ENCODE measurements around the gene SORCS3. TPM values are rescaled to one million over a fixed set of nuclear protein-coding genes. Genes with fewer than 3 reads are reported as not detected.
"Not testable (repeated sequence)": the region's sequence is repeated elsewhere in the genome, so short reads cannot be mapped to it uniquely, and the experiment has no call there.

The SORCS3 gene
- total and polyA plus RNA-seq, 4 donors = 0.93 TPM; not detected in 3

DNA sequence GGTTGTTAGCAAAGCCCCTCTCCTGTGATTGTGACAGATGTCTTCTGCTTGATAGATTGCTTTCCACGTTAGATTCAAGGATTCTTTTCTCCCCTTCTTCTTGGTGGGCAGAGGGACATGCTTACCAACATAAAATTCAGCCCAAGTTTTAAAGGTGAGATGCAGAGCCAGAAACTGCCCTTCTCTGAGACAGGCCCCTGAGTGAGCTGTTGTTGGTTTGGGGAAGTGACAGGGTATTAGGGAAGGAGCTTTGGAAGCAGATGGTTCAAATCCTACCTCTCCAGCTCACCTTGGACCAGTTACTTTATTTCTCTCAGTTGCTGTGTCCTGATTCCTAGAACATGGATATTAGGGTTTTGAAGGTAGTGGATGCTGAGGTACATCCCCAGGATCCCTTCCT lies 53.0 kb downstream of the SORCS3 start:
- H3K4me3 ChIP-seq (ENCODE audit: low read depth in 1 of 3, low read length in 3 of 3) = no peak overlapping the region
- TF ChIP-seq TAF1 (conservative IDR thresholded peaks at IDR 0.05) (no peak), YY1 (IDR thresholded peaks at IDR 0.05) (no peak), HNF4A (conservative IDR thresholded peaks at IDR 0.05) (no peak), FOXA2 (IDR thresholded peaks at IDR 0.05) (no peak), HNF4G (IDR thresholded peaks at IDR 0.05) (no peak), FOXA1 (IDR thresholded peaks at IDR 0.05) (no peak)
- TF ChIP-seq, protein P1, sequence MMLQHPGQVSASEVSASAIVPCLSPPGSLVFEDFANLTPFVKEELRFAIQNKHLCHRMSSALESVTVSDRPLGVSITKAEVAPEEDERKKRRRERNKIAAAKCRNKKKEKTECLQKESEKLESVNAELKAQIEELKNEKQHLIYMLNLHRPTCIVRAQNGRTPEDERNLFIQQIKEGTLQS (IDR thresholded peaks at IDR 0.05) = no peak
- TF ChIP-seq, protein P2, sequence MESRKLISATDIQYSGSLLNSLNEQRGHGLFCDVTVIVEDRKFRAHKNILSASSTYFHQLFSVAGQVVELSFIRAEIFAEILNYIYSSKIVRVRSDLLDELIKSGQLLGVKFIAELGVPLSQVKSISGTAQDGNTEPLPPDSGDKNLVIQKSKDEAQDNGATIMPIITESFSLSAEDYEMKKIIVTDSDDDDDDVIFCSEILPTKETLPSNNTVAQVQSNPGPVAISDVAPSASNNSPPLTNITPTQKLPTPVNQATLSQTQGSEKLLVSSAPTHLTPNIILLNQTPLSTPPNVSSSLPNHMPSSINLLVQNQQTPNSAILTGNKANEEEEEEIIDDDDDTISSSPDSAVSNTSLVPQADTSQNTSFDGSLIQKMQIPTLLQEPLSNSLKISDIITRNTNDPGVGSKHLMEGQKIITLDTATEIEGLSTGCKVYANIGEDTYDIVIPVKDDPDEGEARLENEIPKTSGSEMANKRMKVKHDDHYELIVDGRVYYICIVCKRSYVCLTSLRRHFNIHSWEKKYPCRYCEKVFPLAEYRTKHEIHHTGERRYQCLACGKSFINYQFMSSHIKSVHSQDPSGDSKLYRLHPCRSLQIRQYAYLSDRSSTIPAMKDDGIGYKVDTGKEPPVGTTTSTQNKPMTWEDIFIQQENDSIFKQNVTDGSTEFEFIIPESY (IDR thresholded peaks at IDR 0.05) = no peak
- TF ChIP-seq, protein P3, sequence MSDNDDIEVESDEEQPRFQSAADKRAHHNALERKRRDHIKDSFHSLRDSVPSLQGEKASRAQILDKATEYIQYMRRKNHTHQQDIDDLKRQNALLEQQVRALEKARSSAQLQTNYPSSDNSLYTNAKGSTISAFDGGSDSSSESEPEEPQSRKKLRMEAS (IDR thresholded peaks at IDR 0.05) = no peak
- TF ChIP-seq, protein P4, sequence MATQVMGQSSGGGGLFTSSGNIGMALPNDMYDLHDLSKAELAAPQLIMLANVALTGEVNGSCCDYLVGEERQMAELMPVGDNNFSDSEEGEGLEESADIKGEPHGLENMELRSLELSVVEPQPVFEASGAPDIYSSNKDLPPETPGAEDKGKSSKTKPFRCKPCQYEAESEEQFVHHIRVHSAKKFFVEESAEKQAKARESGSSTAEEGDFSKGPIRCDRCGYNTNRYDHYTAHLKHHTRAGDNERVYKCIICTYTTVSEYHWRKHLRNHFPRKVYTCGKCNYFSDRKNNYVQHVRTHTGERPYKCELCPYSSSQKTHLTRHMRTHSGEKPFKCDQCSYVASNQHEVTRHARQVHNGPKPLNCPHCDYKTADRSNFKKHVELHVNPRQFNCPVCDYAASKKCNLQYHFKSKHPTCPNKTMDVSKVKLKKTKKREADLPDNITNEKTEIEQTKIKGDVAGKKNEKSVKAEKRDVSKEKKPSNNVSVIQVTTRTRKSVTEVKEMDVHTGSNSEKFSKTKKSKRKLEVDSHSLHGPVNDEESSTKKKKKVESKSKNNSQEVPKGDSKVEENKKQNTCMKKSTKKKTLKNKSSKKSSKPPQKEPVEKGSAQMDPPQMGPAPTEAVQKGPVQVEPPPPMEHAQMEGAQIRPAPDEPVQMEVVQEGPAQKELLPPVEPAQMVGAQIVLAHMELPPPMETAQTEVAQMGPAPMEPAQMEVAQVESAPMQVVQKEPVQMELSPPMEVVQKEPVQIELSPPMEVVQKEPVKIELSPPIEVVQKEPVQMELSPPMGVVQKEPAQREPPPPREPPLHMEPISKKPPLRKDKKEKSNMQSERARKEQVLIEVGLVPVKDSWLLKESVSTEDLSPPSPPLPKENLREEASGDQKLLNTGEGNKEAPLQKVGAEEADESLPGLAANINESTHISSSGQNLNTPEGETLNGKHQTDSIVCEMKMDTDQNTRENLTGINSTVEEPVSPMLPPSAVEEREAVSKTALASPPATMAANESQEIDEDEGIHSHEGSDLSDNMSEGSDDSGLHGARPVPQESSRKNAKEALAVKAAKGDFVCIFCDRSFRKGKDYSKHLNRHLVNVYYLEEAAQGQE (IDR thresholded peaks at IDR 0.05) = no peak
- H3K4me1 ChIP-seq (ENCODE audit: control insufficient read depth in 4 of 4, insufficient read depth in 4 of 4, low read length in 3 of 4) = no peaks in the 10 kb centered on the region
- no peaks in the 10 kb centered on the region for H3K9me3 ChIP-seq (ENCODE audit: control insufficient read depth in 4 of 4, low read length in 3 of 4)
- H3K9ac ChIP-seq (ENCODE audit: low read depth in 1 of 2, low read length in 2 of 2) = no peak overlapping the region
- 20% methylated on average over 1 of the region's 1 CpG for WGBS
- no peak for DNase-seq (ENCODE audit: low spot score)
- H3K27me3 ChIP-seq (ENCODE audit: control insufficient read depth in 4 of 4, insufficient read depth in 4 of 4, low read length in 3 of 4) = peaks cover 0 to 6% (median 0%) of the 10 kb centered on the region in 4 donors
- no peak overlapping the region for H3K27ac ChIP-seq (ENCODE audit: low read depth in 1 of 2, low read length in 2 of 2)
- H3K36me3 ChIP-seq (ENCODE audit: control insufficient read depth in 4 of 4, insufficient read depth in 3 of 4, low read depth in 1 of 4, low read length in 3 of 4) = no peaks in the 10 kb centered on the region

DNA sequence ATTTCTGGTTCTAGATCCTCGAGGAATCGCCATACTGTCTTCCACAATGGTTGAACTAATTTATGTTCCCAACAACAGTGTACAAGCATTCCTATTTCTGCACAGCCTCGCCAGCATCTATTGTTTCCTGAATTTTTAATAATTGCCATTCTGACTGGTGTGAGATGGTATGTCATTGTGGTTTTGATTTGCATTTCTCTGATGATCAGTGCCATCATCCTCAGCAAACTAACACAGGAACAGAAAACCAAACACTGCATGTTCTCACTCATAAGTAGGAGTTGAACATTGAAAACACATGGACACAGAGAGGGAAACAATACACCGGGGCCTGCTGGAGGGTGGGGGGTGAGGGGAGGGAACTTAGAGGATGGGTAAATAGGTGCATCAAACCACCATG lies 62.2 kb downstream of the SORCS3 start:
- not testable (repeated sequence) for H3K27me3 ChIP-seq (ENCODE audit: control insufficient read depth in 4 of 4, insufficient read depth in 4 of 4, low read length in 3 of 4); H3K9ac ChIP-seq (ENCODE audit: low read depth in 1 of 2, low read length in 2 of 2); H3K4me1 ChIP-seq (ENCODE audit: control insufficient read depth in 4 of 4, insufficient read depth in 4 of 4, low read length in 3 of 4); H3K9me3 ChIP-seq (ENCODE audit: control insufficient read depth in 4 of 4, low read length in 3 of 4); H3K27ac ChIP-seq (ENCODE audit: low read depth in 1 of 2, low read length in 2 of 2); DNase-seq (ENCODE audit: low spot score); H3K4me3 ChIP-seq (ENCODE audit: low read depth in 1 of 3, low read length in 3 of 3); H3K36me3 ChIP-seq (ENCODE audit: control insufficient read depth in 4 of 4, insufficient read depth in 3 of 4, low read depth in 1 of 4, low read length in 3 of 4)
- 88% methylated on average over 4 of the region's 4 CpGs for WGBS

DNA sequence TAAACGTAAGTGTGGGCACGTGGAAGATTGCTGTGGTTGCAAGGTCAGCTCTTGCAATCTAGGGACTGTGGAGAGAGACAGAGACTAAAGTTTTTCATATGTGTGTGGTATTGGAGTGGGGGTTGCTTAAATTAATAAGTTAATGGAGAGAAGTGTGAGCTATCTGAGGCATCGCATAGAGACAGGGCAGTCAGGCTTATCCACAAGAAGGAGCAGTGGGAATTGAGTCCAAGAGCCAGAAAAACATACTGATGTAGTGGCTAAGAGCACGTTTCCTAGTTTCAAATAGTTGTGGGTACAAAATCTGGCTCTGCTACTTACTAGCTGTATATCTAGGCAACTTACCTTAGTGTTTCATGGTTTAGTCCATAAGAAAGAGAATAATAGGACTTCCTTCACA lies 65.8 kb downstream of the SORCS3 start:
- H3K4me3 ChIP-seq (ENCODE audit: low read depth in 1 of 3, low read length in 3 of 3) = no peak overlapping the region
- no peaks in the 10 kb centered on the region for H3K27me3 ChIP-seq (ENCODE audit: control insufficient read depth in 4 of 4, insufficient read depth in 4 of 4, low read length in 3 of 4)
- H3K9ac ChIP-seq (ENCODE audit: low read depth in 1 of 2, low read length in 2 of 2) = no peak overlapping the region
- H3K36me3 ChIP-seq (ENCODE audit: control insufficient read depth in 4 of 4, insufficient read depth in 3 of 4, low read depth in 1 of 4, low read length in 3 of 4) = no peaks in the 10 kb centered on the region
- DNase-seq (ENCODE audit: low spot score) = no peak
- no peak for TF ChIP-seq GABPA (IDR thresholded peaks at IDR 0.05 in 1 of 2, conservative IDR thresholded peaks at IDR 0.05 in 1 of 2)
- no peak for TF ChIP-seq HNF4A (conservative IDR thresholded peaks at IDR 0.05)
- TF ChIP-seq, protein P1 (IDR thresholded peaks at IDR 0.05) = no peak
- no peak for TF ChIP-seq RXRA (IDR thresholded peaks at IDR 0.05)
- TF ChIP-seq SP1 (IDR thresholded peaks at IDR 0.05) = no peak
- TF ChIP-seq TAF1 (conservative IDR thresholded peaks at IDR 0.05) = no peak
- H3K4me1 ChIP-seq (ENCODE audit: control insufficient read depth in 4 of 4, insufficient read depth in 4 of 4, low read length in 3 of 4) = no peaks in the 10 kb centered on the region
- no peak overlapping the region for H3K27ac ChIP-seq (ENCODE audit: low read depth in 1 of 2, low read length in 2 of 2)
- peaks cover 0 to 4% (median 0%) of the 10 kb centered on the region in 4 donors for H3K9me3 ChIP-seq (ENCODE audit: control insufficient read depth in 4 of 4, low read length in 3 of 4)
- WGBS = 65% methylated on average over 4 of the region's 4 CpGs
